GM21390 (cell line): ENCODE measurements around the gene SCYGR7.
"Not testable (repeated sequence)": the region's sequence is repeated elsewhere in the genome, so short reads cannot be mapped to it uniquely, and the experiment has no call there.

Experiments
- ATAC-seq: cut with Tn5 transposase; IDR thresholded peaks from one replicate; pipeline ENCODE4 v1.9.1; 2021; ENCODE audit not compliant: unreplicated experiment

SCYGR7 gene, protein sequence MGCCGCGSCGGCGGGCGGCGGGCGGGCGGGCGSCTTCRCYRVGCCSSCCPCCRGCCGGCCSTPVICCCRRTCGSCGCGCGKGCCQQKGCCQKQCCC

DNA sequence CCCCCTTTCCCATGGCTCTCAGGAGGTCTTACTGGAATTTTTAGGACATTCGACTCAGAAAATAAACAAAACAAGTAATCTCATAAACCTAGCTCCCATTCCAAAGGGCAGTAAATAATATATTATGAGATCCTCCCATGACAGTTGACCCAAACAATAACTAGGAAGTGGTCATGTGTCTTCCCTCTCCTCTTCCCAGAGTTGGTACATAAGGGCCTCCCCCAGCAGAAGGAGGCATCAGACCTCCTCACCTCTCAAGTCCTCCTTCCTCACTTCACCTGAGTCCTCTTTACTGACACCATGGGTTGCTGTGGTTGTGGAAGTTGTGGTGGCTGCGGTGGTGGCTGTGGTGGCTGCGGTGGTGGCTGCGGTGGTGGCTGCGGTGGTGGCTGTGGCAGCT, at the start of gene SCYGR7:
Gene SCYGR7 (plus strand): TSS at position 301 of the 400 bp plus-strand sequence. CDS start 0 bp downstream, at position 301.
- ATAC-seq: no peak

GRCh38 chr2:227684258-227684657, 43.9 kb upstream of the SCYGR7 start:
- ATAC-seq: no peak

GRCh38 chr2:227687189-227687588, 40.9 kb upstream of the SCYGR7 start:
- no peak for ATAC-seq

GRCh38 chr2:227696990-227697679, 31.0 kb upstream of the SCYGR7 start:
- ATAC-seq: no peak

DNA sequence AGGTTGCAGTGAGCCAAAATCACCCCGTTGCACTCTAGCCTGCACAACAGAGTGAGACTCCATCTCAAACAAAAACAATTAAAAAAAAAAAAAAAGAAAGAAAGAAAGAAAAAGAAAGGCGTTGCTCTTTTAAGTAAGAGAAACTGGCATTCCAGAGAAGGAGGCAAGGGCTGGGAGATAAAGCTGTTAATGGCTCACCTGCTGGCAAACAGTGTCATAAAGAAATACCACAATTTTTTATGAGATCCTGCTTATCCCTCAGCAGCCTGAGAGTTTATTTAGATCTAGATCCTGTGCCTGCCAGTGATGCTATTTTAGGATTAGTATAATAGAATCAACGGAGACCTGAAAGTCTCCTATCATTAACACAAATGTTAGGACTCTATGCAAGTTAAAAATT, 26.6 kb upstream of the SCYGR7 start:
- ATAC-seq: no peak

- no peak for ATAC-seq
Observed at GRCh38 chr2:227703280-227703732, 24.8 kb upstream of the SCYGR7 start.

DNA sequence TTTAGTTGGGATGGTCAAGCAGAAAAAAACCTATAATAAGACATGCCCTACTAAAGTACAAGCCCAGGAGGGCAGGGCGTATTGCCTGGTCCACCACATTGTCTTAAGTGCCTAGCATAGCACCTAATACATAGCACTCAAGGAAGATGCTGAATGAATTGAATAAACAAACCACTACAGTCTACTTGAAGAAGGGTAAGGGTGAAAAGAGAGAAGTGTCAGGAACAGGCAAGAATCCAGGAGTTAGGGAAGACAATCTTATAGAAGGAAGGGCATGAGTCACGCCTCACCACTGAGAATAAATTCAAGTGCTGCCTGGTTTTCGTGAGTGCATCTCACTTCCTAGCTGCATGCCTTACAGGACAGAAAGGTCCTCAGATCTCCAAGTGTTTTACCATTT, 24.2 kb upstream of the SCYGR7 start:
- no peak for ATAC-seq

DNA sequence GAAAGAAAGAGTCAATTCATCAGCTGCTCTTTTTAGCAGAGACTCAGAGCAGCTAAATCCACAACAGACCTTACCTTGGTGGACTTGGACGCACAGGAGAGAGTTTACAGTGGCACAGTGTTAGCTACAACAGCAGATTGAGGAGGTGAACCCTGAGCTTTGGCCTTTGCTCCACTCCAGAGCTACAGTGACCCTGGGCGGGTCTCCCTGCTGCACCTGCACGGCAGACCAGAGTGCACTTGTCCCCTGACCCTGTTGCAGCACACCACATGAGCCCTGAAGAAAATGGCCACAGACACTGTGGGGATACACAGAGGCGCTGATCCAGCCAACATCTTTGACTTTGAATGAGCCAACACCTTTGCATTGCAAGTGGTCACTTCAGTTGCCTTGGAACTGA, 21.3 kb upstream of the SCYGR7 start:
- ATAC-seq: no peak

DNA sequence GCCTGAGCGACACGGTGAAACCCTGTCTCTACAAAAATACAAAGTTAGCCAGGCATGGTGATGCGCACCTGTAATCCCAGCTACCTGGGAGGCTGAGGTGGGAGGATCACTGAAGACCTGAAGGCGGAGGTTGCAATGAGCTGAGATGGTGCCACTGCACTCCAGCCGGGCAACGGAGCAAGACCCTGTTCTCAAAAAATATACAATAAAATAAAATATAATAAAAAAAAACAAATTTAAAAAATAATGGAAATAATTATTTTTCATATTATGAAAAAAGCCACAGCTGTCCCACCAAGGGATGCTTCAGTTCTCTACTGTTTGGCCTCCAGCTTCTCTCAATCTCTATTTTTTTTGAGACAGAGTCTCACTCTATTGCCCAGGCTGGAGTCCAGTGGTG, 20.7 kb upstream of the SCYGR7 start:
- no peak for ATAC-seq

- no peak for ATAC-seq
Observed at GRCh38 chr2:227710986-227711385, 17.1 kb upstream of the SCYGR7 start.

DNA sequence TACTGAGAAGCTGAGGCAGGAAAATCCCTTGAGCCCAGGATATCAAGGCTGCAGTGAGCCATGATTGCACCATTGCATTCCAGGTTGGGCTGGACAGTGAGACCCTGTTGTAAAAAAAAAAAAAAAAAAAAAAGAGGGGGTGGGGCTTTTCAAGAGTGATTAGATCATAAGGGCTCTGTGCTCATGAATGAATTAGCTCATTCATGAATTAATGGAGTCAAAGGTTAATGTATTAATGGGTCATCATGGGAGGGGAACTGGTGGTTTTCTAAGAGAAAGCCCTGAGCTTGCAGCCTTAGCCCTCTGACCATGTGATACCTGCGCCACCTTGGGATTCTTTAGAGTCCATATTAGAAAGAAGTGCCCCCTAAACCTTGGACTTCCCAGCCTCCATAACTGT, 14.8 kb upstream of the SCYGR7 start:
- no peak for ATAC-seq

DNA sequence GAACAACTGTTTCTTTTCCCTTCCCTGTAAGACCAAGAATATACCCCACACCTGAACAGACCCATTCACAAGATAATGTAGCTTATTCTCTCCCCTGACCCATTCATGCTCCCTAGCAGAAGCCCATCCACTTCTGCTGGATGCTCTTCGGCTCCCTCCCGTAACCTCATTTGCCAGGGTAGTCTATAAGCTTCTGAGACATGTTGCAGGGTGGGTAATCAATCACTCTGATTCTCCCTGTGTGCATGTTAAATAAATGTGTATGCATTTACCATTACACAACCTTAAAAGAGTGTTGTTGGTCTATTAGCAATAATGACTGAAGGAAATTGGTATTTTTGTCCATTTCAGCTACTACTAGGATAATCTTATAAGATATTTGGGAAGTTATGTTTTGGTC, 11.6 kb upstream of the SCYGR7 start:
- no peak for ATAC-seq

- ATAC-seq: no peak
Observed at GRCh38 chr2:227717687-227718567, 10.2 kb upstream of the SCYGR7 start, which contains the start of gene SLC19A3. TSS of gene SLC19A3 (minus strand) at chr2:227718028. CDS start at chr2:227702318, 15,710 bp downstream.

GRCh38 chr2:227719641-227720040, 8.5 kb upstream of the SCYGR7 start:
- ATAC-seq: no peak

GRCh38 chr2:227720680-227721079, 7.5 kb upstream of the SCYGR7 start:
- ATAC-seq: no peak

GRCh38 chr2:227722821-227723220, 5.3 kb upstream of the SCYGR7 start:
- not testable (repeated sequence) for ATAC-seq

DNA sequence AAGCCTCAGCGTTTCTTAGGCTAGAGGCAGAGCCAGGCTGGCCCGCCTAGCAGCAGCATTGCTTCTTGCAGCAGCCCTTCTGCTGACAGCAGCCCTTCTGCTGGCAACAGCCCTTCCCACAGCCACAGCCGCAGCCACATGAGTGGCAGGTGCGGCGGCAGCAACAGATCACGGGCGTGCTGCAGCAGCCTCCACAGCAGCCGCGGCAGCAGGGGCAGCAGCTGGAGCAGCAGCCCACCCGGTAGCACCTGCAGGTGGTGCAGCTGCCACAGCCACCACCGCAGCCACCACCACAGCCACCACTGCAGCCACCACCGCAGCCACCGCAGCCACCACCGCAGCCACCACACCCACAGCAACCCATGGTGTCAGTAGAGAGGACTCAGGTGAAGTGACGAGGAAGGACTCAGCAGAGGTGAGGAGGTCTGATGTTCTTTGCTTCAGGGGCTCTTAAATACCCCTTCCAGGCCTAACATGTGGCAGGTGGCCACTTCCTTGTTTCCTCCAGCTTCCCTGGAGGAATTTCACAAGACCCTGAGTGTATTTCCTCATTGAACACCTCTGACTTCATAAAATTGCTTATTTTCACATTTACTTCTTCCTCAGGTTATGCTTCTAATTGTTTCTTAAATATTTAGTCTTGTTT, 3.6 kb upstream of the SCYGR7 start, which contains the start of gene SCYGR6:
Gene SCYGR6 (minus strand): TSS at position 364 of the 646 bp plus-strand sequence. CDS start 0 bp downstream, at position 364.
- no peak for ATAC-seq

GRCh38 chr2:227739351-227739750, 11.2 kb downstream of the SCYGR7 start:
- no peak for ATAC-seq

DNA sequence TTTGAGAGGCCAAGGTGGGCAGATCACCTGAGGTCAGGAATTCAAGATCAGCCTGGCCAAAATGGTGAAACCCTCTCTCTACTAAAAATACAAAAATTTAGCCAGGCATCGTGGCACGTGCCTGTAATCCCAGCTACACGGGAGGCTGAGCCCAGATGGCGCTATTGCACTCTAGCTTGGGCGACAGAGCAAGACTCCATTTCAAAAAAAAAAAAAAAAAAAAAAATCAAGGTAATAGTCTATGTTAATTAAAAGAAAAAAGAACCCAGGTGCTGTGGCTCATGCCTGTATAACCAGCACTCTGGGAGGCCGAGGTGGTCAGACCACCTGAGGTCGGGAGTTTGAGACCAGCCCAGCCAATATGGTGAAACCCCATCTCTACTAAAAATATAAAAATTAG, 12.6 kb downstream of the SCYGR7 start:
- ATAC-seq: not testable (repeated sequence)

DNA sequence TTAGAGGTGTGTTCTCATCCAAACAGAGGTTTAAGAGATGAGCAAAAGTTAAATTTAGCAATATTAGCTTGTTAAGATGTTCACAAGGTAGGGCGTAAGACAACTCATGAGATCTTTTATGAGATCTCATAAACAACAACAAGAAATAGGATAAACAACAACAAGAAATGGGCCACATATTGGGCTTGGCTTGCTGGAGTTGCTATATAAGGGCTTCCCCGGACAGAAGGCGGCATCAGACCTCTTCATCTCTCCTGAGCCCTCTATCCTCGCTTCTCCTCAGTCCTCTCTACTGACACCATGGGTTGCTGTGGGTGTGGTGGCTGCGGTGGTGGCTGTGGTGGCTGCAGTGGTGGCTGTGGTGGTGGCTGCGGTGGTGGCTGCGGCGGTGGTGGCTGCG, 17.5 kb downstream of the SCYGR7 start, which contains the start of gene SCYGR8:
Gene SCYGR8 (plus strand): TSS at position 301 of the 400 bp plus-strand sequence. CDS start 0 bp downstream, at position 301.
- no peak for ATAC-seq

GRCh38 chr2:227748079-227748478, 19.9 kb downstream of the SCYGR7 start:
- ATAC-seq: no peak
